GM12878 (cell line): ENCODE measurements around the gene MUC21. TPM values are rescaled to one million over a fixed set of nuclear protein-coding genes. Genes with fewer than 3 reads are reported as not detected.

Experiments used
- ATAC-seq: fragments of 200-7000 bp; cut with Tn5 transposase; 3 replicates; pipeline ENCODE4 v1.9.1; 2020; ENCODE audit warnings: mild to moderate bottlenecking, moderate library complexity
- BruUV-seq: library from RNA; stranded (reverse); fragments of 400-500 nt; replicated peaks from 2 replicates; lab custom pipeline; 2021; lab: Mats Ljungman, UMichigan
- CTCF ChIA-PET: fragments of 300-600 bp; sonication (Branson Sonifier 250); formaldehyde crosslinking; extraction: SDS; loops from one replicate; lab custom pipeline; 2021; ENCODE audit warnings: inconsistent platforms; lab: Yijun Ruan, JAX
- POLR2A ChIA-PET: fragments of 350-600 bp; formaldehyde crosslinking; extraction: SDS; loops from one replicate; lab custom pipeline; 2021; ENCODE audit warnings: inconsistent platforms; lab: Charles Lee
- RAD21 ChIA-PET: fragments of 300-600 bp; sonication (Branson Sonifier 250); formaldehyde crosslinking; loops from one replicate; lab custom pipeline; 2023; ENCODE audit warnings: antibody characterized with exemption; ENCODE audit not compliant: unreplicated experiment; lab: Charles Lee
- SMC1A ChIA-PET: fragments of 300-600 bp; sonication (Branson Sonifier 250); formaldehyde crosslinking; loops from one replicate; lab custom pipeline; 2023; ENCODE audit not compliant: unreplicated experiment, uncharacterized antibody; lab: Charles Lee
- DNase-seq: peaks from one replicate; pipeline ENCODE4 v3.0.0-alpha.2; 2011; ENCODE audit warnings: low read depth, low spot score
- FAIRE-seq: peaks from 3 replicates; lab custom pipeline; 2011; peaks lifted over from hg19 to GRCh38; lab: Jason Lieb, UNC
- H2AFZ ChIP-seq: 2 replicates; pipeline ENCODE4 v1.6.0; 2011; ENCODE audit warnings: low read depth, low read length, control low read depth; ENCODE audit not compliant: control insufficient read depth
- H3K27ac ChIP-seq: 2 replicates; pipeline ENCODE4 v1.5.1; 2011; ENCODE audit warnings: control low read depth; ENCODE audit not compliant: control insufficient read depth, insufficient read depth
- H3K27me3 ChIP-seq, 2 experiments: replicated peaks in 1 of 2; 2 replicates each; pipeline versions ENCODE4 v1.6.0 to v1.6.1; 2011; ENCODE audit warnings: low read length in 1 of 2; ENCODE audit not compliant: control insufficient read depth in 2 of 2, insufficient read depth in 2 of 2
- H3K36me3 ChIP-seq, 2 experiments: 2 replicates each; pipeline ENCODE4 v1.5.1; 2011; ENCODE audit warnings: low read length in 1 of 2; ENCODE audit not compliant: control insufficient read depth in 2 of 2, insufficient read depth in 2 of 2
- H3K4me1 ChIP-seq: 2 replicates; pipeline ENCODE4 v1.6.1; 2011; ENCODE audit warnings: mild to moderate bottlenecking, low read length, moderate library complexity, mixed read lengths; ENCODE audit not compliant: control insufficient read depth, insufficient read depth
- H3K4me2 ChIP-seq: 2 replicates; pipeline ENCODE4 v1.6.0; 2011; ENCODE audit warnings: control low read depth; ENCODE audit not compliant: control insufficient read depth, insufficient read depth
- H3K4me3 ChIP-seq: fragments of 200-600 bp; sonication (generic); 2 replicates; pipeline ENCODE4 v1.5.1; 2016
- H3K79me2 ChIP-seq: 2 replicates; pipeline ENCODE4 v1.6.0; 2011; ENCODE audit warnings: low read length; ENCODE audit not compliant: control insufficient read depth, insufficient read depth
- H3K9ac ChIP-seq: 2 replicates; pipeline ENCODE4 v1.8.0; 2011; ENCODE audit warnings: low read length, control low read depth, mixed read lengths; ENCODE audit not compliant: control insufficient read depth, insufficient read depth
- H3K9me3 ChIP-seq: replicated peaks from 3 replicates; pipeline ENCODE4 v1.5.1; 2011; ENCODE audit warnings: mild to moderate bottlenecking, low read length; ENCODE audit not compliant: control insufficient read depth, insufficient read depth
- H4K20me1 ChIP-seq: 2 replicates; pipeline ENCODE4 v1.6.0; 2011; ENCODE audit not compliant: control insufficient read depth, insufficient read depth
- CHD4 ChIP-seq: fragments of 200-600 bp; sonication (generic); IDR thresholded peaks from 2 replicates; pipeline ENCODE4 v1.6.1; 2016; ENCODE audit warnings: mild to moderate bottlenecking
- CTCF ChIP-seq, 3 experiments: IDR thresholded peaks in 2 of 3; conservative IDR thresholded peaks in 1 of 3; 2 replicates each; pipeline ENCODE4 v1.5.1; 2011; ENCODE audit warnings: low read depth in 3 of 3, low read length in 3 of 3, mild to moderate bottlenecking in 3 of 3, control low read depth in 2 of 3, moderate library complexity in 2 of 3, inconsistent platforms in 1 of 3, mixed read lengths in 1 of 3; ENCODE audit not compliant: control insufficient read depth in 2 of 3, insufficient read depth in 1 of 3; ENCODE audit errors: extremely low read depth in 1 of 3
- E2F4 ChIP-seq: IDR thresholded peaks from 2 replicates; pipeline ENCODE4 v1.6.1; 2012; ENCODE audit warnings: low read depth, low read length, improper control_type of control experiment
- ELK1 ChIP-seq: IDR thresholded peaks from 2 replicates; pipeline ENCODE4 v1.6.1; 2012; ENCODE audit warnings: low read depth, low read length, improper control_type of control experiment
- EZH2 ChIP-seq: IDR thresholded peaks from 2 replicates; pipeline ENCODE4 v1.6.1; 2012; ENCODE audit warnings: low read depth, mild to moderate bottlenecking, control low read depth, inconsistent platforms, low read length, borderline replicate concordance; ENCODE audit not compliant: control insufficient read depth
- IKZF1 ChIP-seq: fragments of 450-650 bp; conservative IDR thresholded peaks from 2 replicates; pipeline ENCODE4 v1.6.1; 2017; ENCODE audit warnings: antibody characterized with exemption, mild to moderate bottlenecking
- JUNB ChIP-seq: IDR thresholded peaks from 2 replicates; pipeline ENCODE4 v1.6.1; 2016; ENCODE audit warnings: antibody characterized with exemption, mild to moderate bottlenecking
- KDM1A ChIP-seq: fragments of 200-600 bp; sonication (generic); IDR thresholded peaks from 2 replicates; pipeline ENCODE4 v1.6.1; 2016; ENCODE audit warnings: borderline replicate concordance
- PRDM15 ChIP-seq: fragments of 450-650 bp; formaldehyde crosslinking; IDR thresholded peaks from 2 replicates; pipeline ENCODE4 v1.4.0; 2020; ENCODE audit warnings: mild to moderate bottlenecking, moderate library complexity
- RBBP5 ChIP-seq: fragments of 200-600 bp; sonication (generic); conservative IDR thresholded peaks from 2 replicates; pipeline ENCODE4 v1.6.1; 2016
- SREBF1 ChIP-seq: IDR thresholded peaks from 2 replicates; pipeline ENCODE4 v1.6.1; 2012; ENCODE audit warnings: mild to moderate bottlenecking, low read length
- STAT3 ChIP-seq: IDR thresholded peaks from 2 replicates; pipeline ENCODE4 v1.6.1; 2011; ENCODE audit warnings: low read depth, low read length, improper control_type of control experiment
- TAF1 ChIP-seq: IDR thresholded peaks from 2 replicates; pipeline ENCODE4 v1.6.1; 2011; ENCODE audit warnings: mild to moderate bottlenecking, low read depth, low read length, borderline replicate concordance
- USF1 ChIP-seq: IDR thresholded peaks from 2 replicates; pipeline ENCODE4 v1.6.1; 2011; ENCODE audit warnings: borderline replicate concordance, low read depth, mild to moderate bottlenecking, moderate library complexity, mixed read lengths, low read length; ENCODE audit not compliant: insufficient read depth; ENCODE audit errors: extremely low read length
- WGBS: methylation state at CpG from one replicate; pipeline ENCODE4 v1.1.6; 2016; ENCODE audit warnings: low lambda C conversion rate; ENCODE audit not compliant: insufficient replicate concordance, insufficient coverage; ENCODE audit errors: missing lambda C conversion rate; 5-methylcytosine and 5-hydroxymethylcytosine counted together
- in situ Hi-C: fragments of 300-500 bp; cut with MboI; formaldehyde crosslinking; loops from 9 replicates; pipeline ENCODE4 v1.14.3; 2018; ENCODE audit warnings: mixed read lengths
- intact Hi-C: fragments of 100-400 bp; cut with micrococcal nuclease; formaldehyde crosslinking; loops from one replicate; pipeline ENCODE4 v1.14.2; 2022; ENCODE audit not compliant: unreplicated experiment
- polyA plus RNA-seq, 11 experiments: library from polyadenylated mRNA; depleted of rRNA in 4 of 11; unstranded in 6 of 11; stranded (reverse) in 5 of 11; fragments of >200 nt; fragmentation: Nextera tagmentation in 4 of 11; fragmentation: Illumina TruSeq in 1 of 11; extraction: Ambion mirVana in 4 of 11; extraction: Trizol in 1 of 11; gene quantifications; 1 replicate in 1 of 11; 2 replicates in 10 of 11; pipeline versions ENCODE4 v1.2.1 to v1.2.3, GENCODE V29; 2011 to 2016; ENCODE audit warnings: inconsistent platforms in 2 of 11, missing spikeins in 2 of 11, low read depth in 1 of 11
- total RNA-seq, 4 experiments: library from RNA; depleted of rRNA in 3 of 4; stranded (reverse); fragments of >200 nt in 3 of 4; fragmentation: Illumina TruSeq in 1 of 4; extraction: Trizol in 1 of 4; gene quantifications; 2 replicates each; pipeline versions ENCODE4 v1.2.1 to v1.2.3, GENCODE V29; 2013 to 2021

Gene MUC21
- total and polyA plus RNA-seq, 10 of the 15 experiments (the other 5 are each of a cell fraction or from before 2014, with no cell fraction given), result 0.02 TPM; not detected in 9

- no peak for DNase-seq
- ChIA-PET SMC1A (interaction anchor here (0.6 kb wide), 1 partner anchor 190 kb away, joined by 4 read pairs; no protein-coding TSS in a partner anchor), CTCF (interaction anchor here (1.1 to 1.2 kb wide), 2 partner anchors 10 to 105 kb away, joined by 3 to 4 read pairs; no protein-coding TSS in a partner anchor), RAD21 (no interaction called here), POLR2A (no interaction called here)
- Histone ChIP-seq H4K20me1 (no peaks in the 10 kb centered on the region), H3K4me2 (no peak overlapping the region), H3K9me3 (no peaks in the 10 kb centered on the region), H3K27me3 (no peaks in the 10 kb centered on the region; a peak in 1 of 4 replicates), H3K79me2 (no peaks in the 10 kb centered on the region), H3K4me1 (0 out of 2 replicates have a peak, but pooled peaks cover 4% of the 10 kb centered on the region), H3K36me3 (no peaks in the 10 kb centered on the region), H3K27ac (no peak overlapping the region), H3K4me3 (no peak overlapping the region), H3K9ac (no peak overlapping the region), H2AFZ (no peak overlapping the region)
- no TSS peak for BruUV-seq
- FAIRE-seq, result no peak
- WGBS, result 58% methylated on average over 4 of the region's 4 CpGs
- ATAC-seq, result no peak
- intact Hi-C loops (no loop called here), in situ Hi-C loops (no loop called here)
- no peak for TF ChIP-seq EZH2
- no peak for TF ChIP-seq JUNB
- no peak for TF ChIP-seq USF1
- TF ChIP-seq TAF1, result no peak
- TF ChIP-seq CTCF (IDR thresholded peaks at IDR 0.05 in 2 of 3, conservative IDR thresholded peaks at IDR 0.05 in 1 of 3; ENCODE audit: control insufficient read depth in 2 of 3, extremely low read depth in 1 of 3, insufficient read depth in 1 of 3, low read depth in 3 of 3, low read length in 3 of 3), result no peak
- no peak for TF ChIP-seq E2F4
- no peak for TF ChIP-seq PRDM15
- no peak for TF ChIP-seq KDM1A
- no peak for TF ChIP-seq CHD4
- TF ChIP-seq STAT3, result no peak
- TF ChIP-seq SREBF1, result no peak
- TF ChIP-seq RBBP5, result no peak
- TF ChIP-seq IKZF1, result no peak
- TF ChIP-seq ELK1, result no peak
Observed at GRCh38 chr6:30974490-30975252, 8.8 kb upstream of the MUC21 start.
